D721Med (cell line): ENCODE data around the gene CCDC51.

Experiments used
- DNase-seq: peaks from one replicate; pipeline ENCODE4 v3.0.0; 2011; ENCODE audit warnings: low spot score; ENCODE audit not compliant: insufficient read length
- FAIRE-seq: peaks from 2 replicates; lab custom pipeline; 2011; peaks lifted over from hg19 to GRCh38; lab: Jason Lieb, UNC
- CTCF ChIP-seq: IDR thresholded peaks from 2 replicates; pipeline ENCODE4 v1.5.1; 2012; ENCODE audit warnings: mild to moderate bottlenecking, control low read depth; ENCODE audit not compliant: insufficient read depth; ENCODE audit errors: missing control alignments

The CCDC51 gene

GRCh38 chr3:48437812-48438211, 2.1 kb downstream of the CCDC51 start:
- no peak for TF ChIP-seq CTCF
- DNase-seq (no peak), FAIRE-seq (no peak)

- no peak for TF ChIP-seq CTCF
- FAIRE-seq, result no peak
Observed at GRCh38 chr3:48436855-48437254, 3.1 kb downstream of the CCDC51 start.

GRCh38 chr3:48436477-48436787, 3.5 kb downstream of the CCDC51 start:
- no peak for TF ChIP-seq CTCF
- DNase-seq (no peak), FAIRE-seq (no peak)

More at GRCh38 chr3:48436855-48437254, 3.1 kb downstream of the CCDC51 start:
- no peak for DNase-seq

GRCh38 chr3:48435774-48436476, 4.0 kb downstream of the CCDC51 start:
- FAIRE-seq (peak; percentile 11), DNase-seq (peak; percentile 95)
- peak; percentile 100 for TF ChIP-seq CTCF

- TF ChIP-seq CTCF, result no peak
- FAIRE-seq (no peak), DNase-seq (no peak)
Observed at GRCh38 chr3:48435223-48435595, 4.7 kb downstream of the CCDC51 start.

- DNase-seq (no peak), FAIRE-seq (no peak)
- TF ChIP-seq CTCF, result no peak
Observed at GRCh38 chr3:48434591-48435222, 5.2 kb downstream of the CCDC51 start.

GRCh38 chr3:48433472-48434118, 6.3 kb downstream of the CCDC51 start:
- no peak for TF ChIP-seq CTCF
- DNase-seq, result peak; percentile 1
- no peak for FAIRE-seq
